Measurements from ENCODE around the gene F2RL3.

DNA sequence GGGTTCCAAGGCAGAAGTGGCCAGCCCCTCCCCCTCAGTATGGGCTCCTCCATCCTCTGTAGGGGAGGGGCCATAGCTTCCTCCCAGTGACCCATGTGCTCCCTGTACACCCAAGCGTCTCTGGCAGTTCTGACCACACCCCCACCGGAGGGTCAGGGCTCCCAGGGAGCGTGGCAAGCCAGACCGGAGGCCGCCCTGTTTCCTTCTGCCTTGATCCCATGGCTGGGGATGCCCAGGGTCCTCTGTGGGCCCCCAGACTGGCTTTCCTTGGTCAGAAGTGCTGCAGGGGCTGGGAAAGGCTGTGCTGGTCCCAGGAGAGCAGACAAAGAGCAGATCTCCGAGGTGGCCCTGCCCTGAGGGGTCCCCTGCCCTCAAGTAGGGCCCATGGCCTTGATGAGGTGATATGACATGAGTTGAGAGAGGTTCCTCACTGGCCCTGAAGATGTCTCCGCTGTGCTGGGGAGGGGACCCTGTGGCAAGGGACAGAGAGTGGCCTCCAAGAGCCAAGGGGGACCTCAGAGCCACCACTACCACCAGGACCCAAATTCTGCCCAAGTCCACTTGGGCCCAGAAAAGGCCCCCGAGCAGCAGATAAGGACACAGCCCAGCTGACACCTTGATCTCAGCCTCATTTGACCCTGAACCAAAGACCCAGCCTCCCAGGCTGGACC is 7.8 kb upstream of the F2RL3 start:
- TF ChIP-seq, protein P1, sequence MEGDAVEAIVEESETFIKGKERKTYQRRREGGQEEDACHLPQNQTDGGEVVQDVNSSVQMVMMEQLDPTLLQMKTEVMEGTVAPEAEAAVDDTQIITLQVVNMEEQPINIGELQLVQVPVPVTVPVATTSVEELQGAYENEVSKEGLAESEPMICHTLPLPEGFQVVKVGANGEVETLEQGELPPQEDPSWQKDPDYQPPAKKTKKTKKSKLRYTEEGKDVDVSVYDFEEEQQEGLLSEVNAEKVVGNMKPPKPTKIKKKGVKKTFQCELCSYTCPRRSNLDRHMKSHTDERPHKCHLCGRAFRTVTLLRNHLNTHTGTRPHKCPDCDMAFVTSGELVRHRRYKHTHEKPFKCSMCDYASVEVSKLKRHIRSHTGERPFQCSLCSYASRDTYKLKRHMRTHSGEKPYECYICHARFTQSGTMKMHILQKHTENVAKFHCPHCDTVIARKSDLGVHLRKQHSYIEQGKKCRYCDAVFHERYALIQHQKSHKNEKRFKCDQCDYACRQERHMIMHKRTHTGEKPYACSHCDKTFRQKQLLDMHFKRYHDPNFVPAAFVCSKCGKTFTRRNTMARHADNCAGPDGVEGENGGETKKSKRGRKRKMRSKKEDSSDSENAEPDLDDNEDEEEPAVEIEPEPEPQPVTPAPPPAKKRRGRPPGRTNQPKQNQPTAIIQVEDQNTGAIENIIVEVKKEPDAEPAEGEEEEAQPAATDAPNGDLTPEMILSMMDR (IDR thresholded peaks at IDR 0.05): no peak
- no peak for TF ChIP-seq POLR2A (IDR thresholded peaks at IDR 0.05)
